Gastroesophageal sphincter (tissue), 3 donors: ENCODE results near the gene NHSL1.

Source experiments
- EP300 ChIP-seq: sonication (generic); formaldehyde crosslinking; IDR thresholded peaks from one replicate; pipeline ENCODE4 v1.6.1; 2017; ENCODE audit warnings: antibody characterized with exemption, mild to moderate bottlenecking
- POLR2AphosphoS5 ChIP-seq: sonication (generic); formaldehyde crosslinking; IDR thresholded peaks from one replicate; pipeline ENCODE4 v1.6.1; 2017; ENCODE audit warnings: antibody characterized with exemption
- TF ChIP-seq, protein P1 (sequence below), 4 experiments: fragments of 200-600 bp in 2 of 4; fragments of 450-650 bp in 2 of 4; sonication (generic) in 1 of 4; IDR thresholded peaks; one replicate each; pipeline ENCODE4 v1.5.1; 2017 to 2019; ENCODE audit warnings: antibody characterized with exemption in 4 of 4, mild to moderate bottlenecking in 2 of 4, moderate library complexity in 2 of 4

DNA sequence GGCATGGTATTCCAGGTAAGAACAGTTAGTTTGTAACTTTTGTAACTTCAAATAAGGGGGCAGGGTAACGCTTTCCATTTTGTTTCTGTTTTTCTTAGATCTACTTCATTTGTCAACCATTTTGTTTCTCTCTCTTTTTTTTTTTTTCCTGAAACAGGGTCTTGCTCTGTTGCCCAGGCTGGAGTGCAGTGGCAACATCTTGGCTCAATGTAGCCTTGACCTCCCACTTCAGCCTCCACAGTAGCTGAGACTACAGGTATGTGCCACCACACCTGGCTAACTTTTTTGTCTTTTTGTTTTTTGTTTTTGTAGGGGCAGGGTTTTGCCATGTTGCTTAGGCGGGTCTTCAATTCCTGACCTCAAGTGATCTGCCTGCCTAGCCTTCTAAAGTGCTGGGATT, 32.1 kb upstream of the NHSL1 start:
- TF ChIP-seq, protein P1, sequence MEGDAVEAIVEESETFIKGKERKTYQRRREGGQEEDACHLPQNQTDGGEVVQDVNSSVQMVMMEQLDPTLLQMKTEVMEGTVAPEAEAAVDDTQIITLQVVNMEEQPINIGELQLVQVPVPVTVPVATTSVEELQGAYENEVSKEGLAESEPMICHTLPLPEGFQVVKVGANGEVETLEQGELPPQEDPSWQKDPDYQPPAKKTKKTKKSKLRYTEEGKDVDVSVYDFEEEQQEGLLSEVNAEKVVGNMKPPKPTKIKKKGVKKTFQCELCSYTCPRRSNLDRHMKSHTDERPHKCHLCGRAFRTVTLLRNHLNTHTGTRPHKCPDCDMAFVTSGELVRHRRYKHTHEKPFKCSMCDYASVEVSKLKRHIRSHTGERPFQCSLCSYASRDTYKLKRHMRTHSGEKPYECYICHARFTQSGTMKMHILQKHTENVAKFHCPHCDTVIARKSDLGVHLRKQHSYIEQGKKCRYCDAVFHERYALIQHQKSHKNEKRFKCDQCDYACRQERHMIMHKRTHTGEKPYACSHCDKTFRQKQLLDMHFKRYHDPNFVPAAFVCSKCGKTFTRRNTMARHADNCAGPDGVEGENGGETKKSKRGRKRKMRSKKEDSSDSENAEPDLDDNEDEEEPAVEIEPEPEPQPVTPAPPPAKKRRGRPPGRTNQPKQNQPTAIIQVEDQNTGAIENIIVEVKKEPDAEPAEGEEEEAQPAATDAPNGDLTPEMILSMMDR (IDR thresholded peaks at IDR 0.05): no peak
- no peak for TF ChIP-seq EP300
- TF ChIP-seq POLR2AphosphoS5: no peak
